Common myeloid progenitor, CD34-positive (primary cell): ENCODE results near the gene OGFR.

Source experiments
- CTCF ChIA-PET: fragments of 350-600 bp; sonication (Branson Sonifier 250); formaldehyde crosslinking; loops from one replicate; lab custom pipeline; 2021; ENCODE audit warnings: antibody characterized with exemption; lab: Charles Lee
- POLR2A ChIA-PET: fragments of 350-600 bp; sonication (Branson Sonifier 250); formaldehyde crosslinking; loops from one replicate; lab custom pipeline; 2021; ENCODE audit warnings: antibody characterized with exemption; lab: Charles Lee
- DNase-seq, 3 donors: peaks; one replicate each; pipeline versions ENCODE4 v3.0.0 to v3.0.0-alpha.2; 2013
- H3K27ac ChIP-seq, 2 experiments: 1 replicate in 1 of 2; 2 replicates in 1 of 2; pipeline ENCODE4 v1.7.0; 2013; ENCODE audit warnings: inconsistent platforms in 2 of 2, low read length in 2 of 2, mild to moderate bottlenecking in 2 of 2, low read depth in 1 of 2, moderate library complexity in 1 of 2; ENCODE audit not compliant: severe bottlenecking in 2 of 2, insufficient read depth in 1 of 2, poor library complexity in 1 of 2
- H3K27me3 ChIP-seq, 5 experiments: replicated peaks in 2 of 5; 1 replicate in 3 of 5; 2 replicates in 2 of 5; pipeline versions ENCODE4 v1.6.1 to v1.7.0; 2013; ENCODE audit warnings: low read length in 4 of 5, mild to moderate bottlenecking in 2 of 5, moderate library complexity in 2 of 5, inconsistent platforms in 1 of 5; ENCODE audit not compliant: insufficient read depth in 5 of 5, control insufficient read depth in 4 of 5
- H3K36me3 ChIP-seq, 4 experiments: 1 replicate in 2 of 4; 2 replicates in 2 of 4; pipeline versions ENCODE4 v1.6.1 to v1.7.0; 2013; ENCODE audit warnings: low read length in 3 of 4, control low read depth in 1 of 4, mild to moderate bottlenecking in 1 of 4; ENCODE audit not compliant: control insufficient read depth in 4 of 4, insufficient read depth in 4 of 4
- H3K4me1 ChIP-seq, 4 experiments: 1 replicate in 3 of 4; 2 replicates in 1 of 4; pipeline versions ENCODE4 v1.6.1 to v1.7.1; 2013; ENCODE audit warnings: low read length in 3 of 4, mild to moderate bottlenecking in 3 of 4, control low read depth in 1 of 4, inconsistent platforms in 1 of 4, moderate library complexity in 1 of 4; ENCODE audit not compliant: control insufficient read depth in 4 of 4, insufficient read depth in 4 of 4; ENCODE audit errors: control extremely low read depth in 1 of 4
- H3K4me3 ChIP-seq, 7 experiments: 1 replicate in 4 of 7; 2 replicates in 3 of 7; pipeline versions ENCODE4 v1.5.1 to v1.7.0; 2013; ENCODE audit warnings: mild to moderate bottlenecking in 7 of 7, low read length in 6 of 7, moderate library complexity in 6 of 7, inconsistent platforms in 2 of 7, low read depth in 2 of 7, control low read depth in 1 of 7; ENCODE audit not compliant: insufficient read depth in 4 of 7, control insufficient read depth in 1 of 7; ENCODE audit errors: extremely low read depth in 1 of 7
- H3K9me3 ChIP-seq, 5 experiments: 1 replicate in 4 of 5; 2 replicates in 1 of 5; pipeline versions ENCODE4 v1.6.1 to v1.7.1; 2013; ENCODE audit warnings: low read length in 4 of 5, mild to moderate bottlenecking in 2 of 5, inconsistent platforms in 1 of 5, low read depth in 1 of 5, moderate library complexity in 1 of 5; ENCODE audit not compliant: control insufficient read depth in 4 of 5, insufficient read depth in 2 of 5; ENCODE audit errors: control extremely low read depth in 1 of 5
- WGBS: methylation state at CpG from one replicate; pipeline ENCODE4 v1.1.5; 2013; ENCODE audit not compliant: insufficient coverage; 5-methylcytosine and 5-hydroxymethylcytosine counted together

OGFR gene

GRCh38 chr20:62826646-62827310, 22.1 kb downstream of the OGFR start:
- H3K27me3 ChIP-seq = no peaks in the 10 kb centered on the region
- peaks cover 0 to 21% (median 9%) of the 10 kb centered on the region in 4 experiments for H3K4me1 ChIP-seq
- no peaks in the 10 kb centered on the region for H3K36me3 ChIP-seq
- no peak overlapping the region for H3K27ac ChIP-seq
- 97% methylated on average over 15 of the region's 24 CpGs for WGBS
- ChIA-PET CTCF (no interaction called here), POLR2A (no interaction called here)
- no peak overlapping the region for H3K4me3 ChIP-seq
- no peaks in the 10 kb centered on the region for H3K9me3 ChIP-seq
- DNase-seq = no peak

GRCh38 chr20:62827311-62828038, 22.8 kb downstream of the OGFR start:
- DNase-seq = no peak
- H3K4me1 ChIP-seq = peaks cover 0 to 27% (median 16%) of the 10 kb centered on the region in 4 experiments
- CTCF ChIA-PET = interaction anchor here (0.6 kb wide), 1 partner anchor 443 kb away, joined by 3 read pairs; no protein-coding TSS in a partner anchor
- WGBS = 95% methylated on average over 29 of the region's 29 CpGs
- H3K4me3 ChIP-seq = no peak overlapping the region
- POLR2A ChIA-PET = no interaction called here
- H3K36me3 ChIP-seq = no peaks in the 10 kb centered on the region
- H3K9me3 ChIP-seq = no peaks in the 10 kb centered on the region
- no peaks in the 10 kb centered on the region for H3K27me3 ChIP-seq
- H3K27ac ChIP-seq = no peak overlapping the region

GRCh38 chr20:62828051-62828450, 23.4 kb downstream of the OGFR start:
- no peaks in the 10 kb centered on the region for H3K9me3 ChIP-seq
- no peak overlapping the region for H3K4me3 ChIP-seq
- CTCF ChIA-PET = interaction anchor here (0.6 kb wide), 1 partner anchor 444 kb away, joined by 3 read pairs; no protein-coding TSS in a partner anchor
- no peak overlapping the region for H3K27ac ChIP-seq
- no peak for DNase-seq
- 98% methylated on average over 6 of the region's 9 CpGs for WGBS
- H3K27me3 ChIP-seq = no peaks in the 10 kb centered on the region
- POLR2A ChIA-PET = no interaction called here
- peaks cover 0 to 31% (median 22%) of the 10 kb centered on the region in 4 experiments for H3K4me1 ChIP-seq
- H3K36me3 ChIP-seq = no peaks in the 10 kb centered on the region

- Histone ChIP-seq H3K9me3 (no peaks in the 10 kb centered on the region), H3K4me1 (peaks cover 0 to 31% (median 23%) of the 10 kb centered on the region in 4 experiments), H3K36me3 (no peaks in the 10 kb centered on the region), H3K4me3 (no peak overlapping the region), H3K27ac (no peak overlapping the region), H3K27me3 (no peaks in the 10 kb centered on the region)
- no peak for DNase-seq
- WGBS = 96% methylated on average over 22 of the region's 29 CpGs
- ChIA-PET POLR2A (no interaction called here), CTCF (no interaction called here)
Measured at GRCh38 chr20:62828511-62829230, 24.0 kb downstream of the OGFR start.

- CTCF ChIA-PET = no interaction called here
- no peaks in the 10 kb centered on the region for H3K27me3 ChIP-seq
- H3K4me3 ChIP-seq = no peak overlapping the region
- H3K4me1 ChIP-seq = peaks cover 0 to 22% (median 16%) of the 10 kb centered on the region in 4 experiments
- no peak for DNase-seq
- H3K36me3 ChIP-seq = no peaks in the 10 kb centered on the region
- POLR2A ChIA-PET = no interaction called here
- no peak overlapping the region for H3K27ac ChIP-seq
- H3K9me3 ChIP-seq = no peaks in the 10 kb centered on the region
- 97% methylated on average over 28 of the region's 32 CpGs for WGBS
Measured at GRCh38 chr20:62829231-62830230, 24.9 kb downstream of the OGFR start.

- WGBS = 100% methylated on average over 3 of the region's 14 CpGs
- H3K4me1 ChIP-seq = peaks cover 0 to 17% (median 14%) of the 10 kb centered on the region in 4 experiments
- H3K36me3 ChIP-seq = no peaks in the 10 kb centered on the region
- H3K27me3 ChIP-seq = no peaks in the 10 kb centered on the region
- H3K9me3 ChIP-seq = no peaks in the 10 kb centered on the region
- CTCF ChIA-PET = no interaction called here
- no peak overlapping the region for H3K27ac ChIP-seq
- POLR2A ChIA-PET = no interaction called here
- no peak overlapping the region for H3K4me3 ChIP-seq
- DNase-seq = no peak
Measured at GRCh38 chr20:62830251-62830650, 25.6 kb downstream of the OGFR start.
